Measurements from ENCODE around the gene PARD3B.

The PARD3B gene

DNA sequence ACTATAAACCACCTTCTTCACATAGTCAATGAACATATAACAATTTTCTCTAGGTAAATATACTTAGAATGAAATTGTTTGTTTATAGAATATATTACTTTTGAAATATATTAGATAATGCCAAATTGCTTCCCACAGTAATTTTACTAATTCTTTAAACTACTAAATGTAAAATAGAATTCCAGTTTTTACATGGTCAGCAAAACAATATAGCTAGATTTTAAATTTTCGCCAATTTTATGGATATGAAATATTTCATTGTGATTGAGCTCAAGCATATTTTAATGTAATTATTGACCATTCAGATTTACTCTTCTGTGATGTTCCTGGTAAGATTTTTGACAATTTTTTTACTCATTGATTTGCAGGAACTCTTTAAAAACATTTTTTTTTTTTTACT is 444.6 kb downstream of the PARD3B start:
- Histone ChIP-seq H3K27me3 (ENCODE audit: control insufficient read depth, insufficient read depth, low read length) (no peaks in the 10 kb centered on the region), H3K4me3 (ENCODE audit: low read length) (no peak overlapping the region), H3K36me3 (ENCODE audit: control insufficient read depth, insufficient read depth, low read length) (no peaks in the 10 kb centered on the region), H3K9me3 (ENCODE audit: control insufficient read depth, low read length) (no peaks in the 10 kb centered on the region), H3K4me1 (ENCODE audit: control insufficient read depth, insufficient read depth, low read length) (no peaks in the 10 kb centered on the region), H3K9ac (ENCODE audit: low read length) (no peak overlapping the region)

DNA sequence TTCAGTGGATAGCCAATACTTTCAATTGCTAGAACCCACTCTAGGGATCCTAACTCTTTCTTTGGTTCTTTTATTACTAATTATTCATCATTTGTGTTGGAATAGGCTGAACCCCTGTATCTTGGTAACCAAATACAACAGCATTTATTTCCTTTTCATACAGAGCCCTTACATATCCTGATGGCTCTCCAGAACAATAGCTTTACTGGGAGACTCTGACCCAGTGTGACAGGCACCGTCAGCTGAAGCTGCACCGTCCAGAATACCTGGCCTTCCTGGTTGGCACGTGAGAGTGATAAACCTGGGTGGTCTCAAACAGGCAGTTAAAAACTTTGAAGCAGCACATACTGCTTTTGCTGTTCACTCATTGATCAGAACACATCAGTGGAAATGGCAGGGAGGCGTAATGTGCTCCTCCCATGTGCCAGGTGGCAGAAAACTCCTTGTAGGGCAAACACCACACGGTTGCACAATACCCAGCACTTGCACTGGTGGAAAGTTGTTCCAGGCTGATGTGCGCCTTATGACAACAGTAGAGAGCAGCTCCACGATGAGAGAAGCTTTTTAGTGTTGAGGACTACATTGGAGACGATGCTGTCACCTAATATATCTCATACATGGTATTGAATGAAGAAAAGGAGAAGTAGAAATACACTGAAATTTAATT is 456.2 kb downstream of the PARD3B start:
- no peak overlapping the region for H3K4me3 ChIP-seq (ENCODE audit: low read length)
- H3K4me1 ChIP-seq (ENCODE audit: control insufficient read depth, insufficient read depth, low read length): no peaks in the 10 kb centered on the region
- H3K9me3 ChIP-seq (ENCODE audit: control insufficient read depth, low read length): no peaks in the 10 kb centered on the region
- H3K36me3 ChIP-seq (ENCODE audit: control insufficient read depth, insufficient read depth, low read length): no peaks in the 10 kb centered on the region
- no peak overlapping the region for H3K9ac ChIP-seq (ENCODE audit: low read length)
- no peaks in the 10 kb centered on the region for H3K27me3 ChIP-seq (ENCODE audit: control insufficient read depth, insufficient read depth, low read length)

DNA sequence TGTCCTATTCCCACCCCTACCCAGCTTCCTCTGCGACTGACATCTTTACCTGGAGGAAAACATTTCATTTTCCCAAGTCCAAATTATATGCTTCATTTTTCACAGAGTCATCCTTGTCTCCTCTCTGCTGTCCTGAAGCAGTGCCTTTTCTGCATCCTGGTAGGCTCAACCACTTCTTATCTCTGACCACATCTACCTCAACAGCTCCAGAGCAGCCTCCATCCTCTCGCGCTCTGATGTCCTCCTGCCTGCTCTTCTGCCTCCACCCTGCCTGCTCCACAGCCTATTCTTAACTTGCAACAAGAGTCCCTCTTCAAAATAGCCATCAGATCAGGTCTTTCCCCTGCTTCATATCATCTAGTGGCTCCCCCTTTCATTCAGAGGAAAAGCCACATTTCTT is 457.1 kb downstream of the PARD3B start:
- H3K4me1 ChIP-seq (ENCODE audit: control insufficient read depth, insufficient read depth, low read length): no peaks in the 10 kb centered on the region
- H3K4me3 ChIP-seq (ENCODE audit: low read length): no peak overlapping the region
- no peaks in the 10 kb centered on the region for H3K9me3 ChIP-seq (ENCODE audit: control insufficient read depth, low read length)
- no peaks in the 10 kb centered on the region for H3K27me3 ChIP-seq (ENCODE audit: control insufficient read depth, insufficient read depth, low read length)
- no peak overlapping the region for H3K9ac ChIP-seq (ENCODE audit: low read length)
- no peaks in the 10 kb centered on the region for H3K36me3 ChIP-seq (ENCODE audit: control insufficient read depth, insufficient read depth, low read length)

DNA sequence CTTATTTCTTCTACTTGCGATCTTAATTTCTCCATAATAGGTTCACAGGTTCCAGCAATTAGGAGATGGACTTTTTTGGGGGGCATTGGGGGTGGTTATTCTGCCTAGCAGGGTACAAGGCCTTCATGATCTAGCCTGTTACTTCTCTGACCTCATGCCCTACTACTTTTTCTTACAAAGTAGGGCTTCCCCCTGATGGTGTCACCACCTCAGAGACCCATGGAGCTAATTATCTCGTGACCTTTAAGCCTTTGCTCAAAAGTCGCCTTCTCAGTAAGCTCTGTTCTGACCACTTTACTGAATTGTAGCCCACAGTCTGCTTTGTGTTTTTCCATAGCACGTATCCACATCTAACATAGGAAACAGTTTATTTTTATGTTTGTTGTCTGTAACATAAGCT is 458.0 kb downstream of the PARD3B start:
- H3K9ac ChIP-seq (ENCODE audit: low read length): no peak overlapping the region
- H3K36me3 ChIP-seq (ENCODE audit: control insufficient read depth, insufficient read depth, low read length): no peaks in the 10 kb centered on the region
- no peaks in the 10 kb centered on the region for H3K9me3 ChIP-seq (ENCODE audit: control insufficient read depth, low read length)
- H3K4me3 ChIP-seq (ENCODE audit: low read length): no peak overlapping the region
- no peaks in the 10 kb centered on the region for H3K4me1 ChIP-seq (ENCODE audit: control insufficient read depth, insufficient read depth, low read length)
- H3K27me3 ChIP-seq (ENCODE audit: control insufficient read depth, insufficient read depth, low read length): no peaks in the 10 kb centered on the region

DNA sequence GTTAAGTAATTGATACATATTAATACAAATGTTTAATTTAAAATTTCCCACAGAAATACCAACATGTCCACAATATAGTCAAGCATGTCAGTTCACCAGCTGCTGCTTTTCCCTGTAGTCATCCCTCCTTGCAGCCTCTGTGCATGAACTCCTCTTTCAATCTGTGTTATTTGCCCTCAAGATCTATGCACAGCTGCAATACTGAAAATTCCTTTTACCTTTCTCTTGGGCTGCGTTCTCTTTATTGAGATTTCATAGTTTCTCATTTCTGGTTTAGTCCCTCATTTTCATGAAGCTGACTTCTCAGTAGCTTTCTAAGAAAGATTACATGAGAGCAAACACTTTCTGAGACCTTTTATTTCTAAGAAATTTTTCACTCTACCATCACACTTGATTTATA is 464.9 kb downstream of the PARD3B start:
- Histone ChIP-seq H3K9ac (ENCODE audit: low read length) (no peak overlapping the region), H3K27me3 (ENCODE audit: control insufficient read depth, insufficient read depth, low read length) (no peaks in the 10 kb centered on the region), H3K4me3 (ENCODE audit: low read length) (no peak overlapping the region), H3K36me3 (ENCODE audit: control insufficient read depth, insufficient read depth, low read length) (no peaks in the 10 kb centered on the region), H3K9me3 (ENCODE audit: control insufficient read depth, low read length) (no peaks in the 10 kb centered on the region), H3K4me1 (ENCODE audit: control insufficient read depth, insufficient read depth, low read length) (no peaks in the 10 kb centered on the region)

DNA sequence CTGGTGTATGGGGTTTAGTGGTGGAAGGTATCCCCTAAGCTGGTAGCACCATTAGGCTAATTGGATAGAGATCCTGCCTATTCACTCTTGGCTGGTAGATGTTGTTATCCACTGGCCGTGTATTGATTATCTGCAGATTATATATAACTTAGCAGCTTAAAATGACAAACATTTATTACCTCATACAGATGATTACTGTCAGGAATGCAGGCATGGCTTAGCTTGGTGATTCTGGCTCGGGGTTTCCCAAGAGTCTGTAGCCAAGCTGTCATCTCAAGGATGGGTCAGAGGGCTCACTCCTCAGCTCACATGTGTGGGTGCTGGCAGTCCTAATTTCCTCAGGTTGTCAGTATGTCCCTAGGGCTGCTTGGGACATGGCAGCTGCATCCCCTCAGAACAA is 465.8 kb downstream of the PARD3B start:
- Histone ChIP-seq H3K36me3 (ENCODE audit: control insufficient read depth, insufficient read depth, low read length) (no peaks in the 10 kb centered on the region), H3K27me3 (ENCODE audit: control insufficient read depth, insufficient read depth, low read length) (no peaks in the 10 kb centered on the region), H3K4me1 (ENCODE audit: control insufficient read depth, insufficient read depth, low read length) (no peaks in the 10 kb centered on the region), H3K4me3 (ENCODE audit: low read length) (no peak overlapping the region), H3K9ac (ENCODE audit: low read length) (no peak overlapping the region), H3K9me3 (ENCODE audit: control insufficient read depth, low read length) (no peaks in the 10 kb centered on the region)

DNA sequence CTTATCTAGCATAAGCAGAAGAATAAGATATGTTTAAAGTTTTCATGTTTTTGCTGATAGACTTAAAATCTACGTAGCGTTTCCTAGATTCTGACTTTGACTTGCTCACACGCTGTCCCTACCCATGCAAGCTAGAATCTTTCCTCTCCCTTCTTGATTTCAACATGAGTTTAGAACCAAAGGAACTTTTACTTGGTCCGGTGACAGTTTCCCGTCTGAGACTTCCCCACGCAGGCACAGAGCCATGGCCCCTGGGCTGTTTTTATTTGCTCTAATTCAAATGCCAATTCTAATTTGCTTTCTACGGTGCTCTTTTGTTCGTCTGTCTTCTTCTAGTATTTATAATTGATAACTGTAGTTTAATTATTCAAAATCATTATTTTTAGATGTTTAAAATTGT is 467.7 kb downstream of the PARD3B start:
- Histone ChIP-seq H3K4me1 (ENCODE audit: control insufficient read depth, insufficient read depth, low read length) (peaks cover 8% of the 10 kb centered on the region), H3K9me3 (ENCODE audit: control insufficient read depth, low read length) (no peaks in the 10 kb centered on the region), H3K9ac (ENCODE audit: low read length) (no peak overlapping the region), H3K36me3 (ENCODE audit: control insufficient read depth, insufficient read depth, low read length) (no peaks in the 10 kb centered on the region), H3K4me3 (ENCODE audit: low read length) (no peak overlapping the region), H3K27me3 (ENCODE audit: control insufficient read depth, insufficient read depth, low read length) (no peaks in the 10 kb centered on the region)

DNA sequence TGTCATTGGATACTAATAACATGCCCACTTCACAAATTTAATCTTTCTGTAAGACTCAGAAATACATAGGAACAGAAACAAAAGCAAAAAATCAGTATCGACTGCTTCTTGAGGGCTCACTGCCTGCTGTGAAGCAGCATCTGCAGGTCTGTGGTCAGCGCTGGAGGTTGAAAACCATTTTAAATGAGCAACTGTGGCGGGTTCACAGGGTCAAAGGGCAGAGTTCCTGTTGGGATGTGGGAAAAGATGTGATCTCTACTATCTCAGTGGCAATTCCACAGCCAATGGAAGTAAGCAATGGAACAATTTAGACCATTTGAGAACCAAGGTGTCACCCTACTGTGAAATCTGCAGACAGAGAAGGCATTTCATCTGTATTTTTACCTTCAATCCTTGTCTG is 468.3 kb downstream of the PARD3B start:
- H3K4me3 ChIP-seq (ENCODE audit: low read length): no peak overlapping the region
- no peaks in the 10 kb centered on the region for H3K9me3 ChIP-seq (ENCODE audit: control insufficient read depth, low read length)

DNA sequence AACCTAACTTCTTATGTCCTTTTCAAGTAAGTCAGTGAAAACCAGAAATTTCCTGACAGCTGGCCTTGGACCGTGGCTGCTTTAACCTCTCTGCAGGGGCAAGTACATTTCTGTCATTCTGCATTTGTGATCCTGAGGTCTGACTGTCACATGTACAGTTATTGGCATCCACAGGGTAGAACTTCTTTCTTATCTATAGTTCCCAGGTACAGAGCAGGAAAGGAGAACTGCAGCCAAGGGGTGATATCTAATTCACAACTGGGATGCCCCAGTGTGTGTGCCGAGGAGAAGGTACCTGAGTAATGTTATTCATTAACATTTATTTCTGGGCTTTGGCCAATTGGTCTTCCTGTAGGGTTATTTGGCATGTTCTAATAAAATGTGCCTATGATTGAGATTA is 468.9 kb downstream of the PARD3B start:
- no peaks in the 10 kb centered on the region for H3K9me3 ChIP-seq (ENCODE audit: control insufficient read depth, low read length)
- H3K36me3 ChIP-seq (ENCODE audit: control insufficient read depth, insufficient read depth, low read length): no peaks in the 10 kb centered on the region
- H3K9ac ChIP-seq (ENCODE audit: low read length): no peak overlapping the region
- no peak overlapping the region for H3K4me3 ChIP-seq (ENCODE audit: low read length)
- no peaks in the 10 kb centered on the region for H3K27me3 ChIP-seq (ENCODE audit: control insufficient read depth, insufficient read depth, low read length)
- peaks cover 8% of the 10 kb centered on the region for H3K4me1 ChIP-seq (ENCODE audit: control insufficient read depth, insufficient read depth, low read length)

More for the DNA sequence above, 468.3 kb downstream of the PARD3B start:
- H3K4me1 ChIP-seq (ENCODE audit: control insufficient read depth, insufficient read depth, low read length): peaks cover 8% of the 10 kb centered on the region
- no peak overlapping the region for H3K9ac ChIP-seq (ENCODE audit: low read length)
- no peaks in the 10 kb centered on the region for H3K27me3 ChIP-seq (ENCODE audit: control insufficient read depth, insufficient read depth, low read length)
- H3K36me3 ChIP-seq (ENCODE audit: control insufficient read depth, insufficient read depth, low read length): no peaks in the 10 kb centered on the region

DNA sequence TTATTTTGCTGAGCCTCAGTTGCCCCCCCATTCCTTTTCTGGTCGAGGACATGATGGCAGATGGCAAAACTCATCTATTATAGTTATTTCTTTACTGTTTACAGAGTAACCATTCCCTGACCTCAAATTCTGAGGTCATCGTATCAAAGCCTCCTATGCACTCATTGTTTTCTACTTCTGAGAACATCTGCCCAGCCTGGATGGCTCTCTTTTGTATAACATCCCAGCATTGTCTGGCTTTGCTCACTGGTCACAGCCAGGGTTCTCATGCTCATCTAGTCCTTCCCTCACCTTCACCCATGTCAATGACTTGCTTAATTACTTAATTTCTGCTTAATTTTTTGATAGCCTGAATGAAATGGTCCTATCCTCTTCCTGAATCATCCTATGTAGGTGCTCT is 472.1 kb downstream of the PARD3B start:
- Histone ChIP-seq H3K9me3 (ENCODE audit: control insufficient read depth, low read length) (no peaks in the 10 kb centered on the region), H3K4me1 (ENCODE audit: control insufficient read depth, insufficient read depth, low read length) (peaks cover 8% of the 10 kb centered on the region), H3K9ac (ENCODE audit: low read length) (no peak overlapping the region), H3K27me3 (ENCODE audit: control insufficient read depth, insufficient read depth, low read length) (no peaks in the 10 kb centered on the region), H3K4me3 (ENCODE audit: low read length) (no peak overlapping the region), H3K36me3 (ENCODE audit: control insufficient read depth, insufficient read depth, low read length) (no peaks in the 10 kb centered on the region)

DNA sequence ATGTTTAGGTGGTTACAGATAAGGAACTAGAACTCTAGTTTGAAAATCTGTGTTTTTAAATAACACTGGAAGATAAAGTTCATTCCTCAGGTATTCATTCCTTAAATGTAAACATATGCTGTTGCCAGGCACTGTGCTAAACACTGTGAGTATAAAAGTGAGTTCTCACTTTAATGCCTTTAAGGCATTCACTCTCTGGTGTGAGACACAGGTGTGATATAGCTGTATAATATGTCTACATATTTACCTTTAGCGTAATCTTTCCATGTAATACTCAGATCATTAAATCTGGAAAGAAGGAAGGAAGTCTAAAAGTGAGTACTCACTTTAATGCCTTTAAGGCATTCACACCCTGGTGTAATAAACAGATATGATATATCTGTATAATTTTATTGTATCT is 472.6 kb downstream of the PARD3B start:
- Histone ChIP-seq H3K4me1 (ENCODE audit: control insufficient read depth, insufficient read depth, low read length) (peaks cover 8% of the 10 kb centered on the region), H3K9ac (ENCODE audit: low read length) (no peak overlapping the region), H3K4me3 (ENCODE audit: low read length) (no peak overlapping the region), H3K36me3 (ENCODE audit: control insufficient read depth, insufficient read depth, low read length) (no peaks in the 10 kb centered on the region), H3K9me3 (ENCODE audit: control insufficient read depth, low read length) (no peaks in the 10 kb centered on the region), H3K27me3 (ENCODE audit: control insufficient read depth, insufficient read depth, low read length) (no peaks in the 10 kb centered on the region)

DNA sequence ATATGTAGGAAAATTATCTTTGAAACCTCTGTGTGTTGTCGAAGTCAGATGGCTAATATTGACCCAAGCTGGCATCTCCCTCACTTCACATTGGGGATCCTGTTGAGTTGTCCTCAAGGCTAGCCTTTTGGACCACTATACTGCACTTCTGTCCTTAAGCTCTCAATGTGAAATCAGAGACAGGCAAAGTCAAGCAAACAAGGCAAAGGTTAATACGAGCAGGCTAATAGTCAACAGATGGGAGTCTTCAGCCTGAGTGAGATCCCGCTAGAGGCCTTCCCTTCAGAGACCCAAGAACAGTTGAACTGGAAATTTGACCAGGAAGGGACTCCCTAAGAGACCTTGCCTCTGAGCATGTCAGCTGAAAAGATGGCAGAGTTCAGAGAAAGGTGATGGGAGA is 475.4 kb downstream of the PARD3B start:
- H3K9me3 ChIP-seq (ENCODE audit: control insufficient read depth, low read length): no peaks in the 10 kb centered on the region
- no peak overlapping the region for H3K4me3 ChIP-seq (ENCODE audit: low read length)
- H3K27me3 ChIP-seq (ENCODE audit: control insufficient read depth, insufficient read depth, low read length): no peaks in the 10 kb centered on the region
- H3K9ac ChIP-seq (ENCODE audit: low read length): no peak overlapping the region
- H3K36me3 ChIP-seq (ENCODE audit: control insufficient read depth, insufficient read depth, low read length): no peaks in the 10 kb centered on the region
- peaks cover 16% of the 10 kb centered on the region for H3K4me1 ChIP-seq (ENCODE audit: control insufficient read depth, insufficient read depth, low read length)

DNA sequence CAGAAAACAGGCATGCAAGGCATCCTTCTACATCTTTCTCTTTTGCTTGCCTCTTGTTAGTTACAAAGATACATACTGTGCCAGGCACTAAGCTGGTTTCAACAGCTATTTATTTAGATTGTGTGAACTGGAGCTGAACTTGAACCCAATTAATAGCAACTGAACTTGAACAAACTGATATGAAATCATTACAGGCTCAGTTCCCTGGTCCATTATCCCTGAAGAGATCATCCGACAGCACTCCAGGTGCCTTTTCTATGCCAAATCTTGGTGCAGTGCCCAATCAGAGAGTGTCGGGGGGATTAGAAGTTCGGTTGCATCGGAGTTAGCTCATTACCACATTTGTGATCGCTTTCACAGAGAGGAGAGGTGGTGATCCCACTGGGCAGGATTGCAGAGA is 477.6 kb downstream of the PARD3B start:
- Histone ChIP-seq H3K9ac (ENCODE audit: low read length) (no peak overlapping the region), H3K9me3 (ENCODE audit: control insufficient read depth, low read length) (no peaks in the 10 kb centered on the region), H3K4me1 (ENCODE audit: control insufficient read depth, insufficient read depth, low read length) (peaks cover 9% of the 10 kb centered on the region), H3K27me3 (ENCODE audit: control insufficient read depth, insufficient read depth, low read length) (no peaks in the 10 kb centered on the region), H3K4me3 (ENCODE audit: low read length) (no peak overlapping the region), H3K36me3 (ENCODE audit: control insufficient read depth, insufficient read depth, low read length) (no peaks in the 10 kb centered on the region)

Data from mucosa of stomach (tissue), 1 donor.